ENCODE results near the gene RRM2. TPM values are rescaled to one million over a fixed set of nuclear protein-coding genes. Genes with fewer than 3 reads are reported as not detected.

The RRM2 gene
- total RNA-seq, 1 experiment from 2014 or later = 163 TPM

- Histone ChIP-seq H3K4ac (ENCODE audit: low read depth, low read length) (no peak overlapping the region), H3K4me1 (ENCODE audit: insufficient read depth, low read length) (no peaks in the 10 kb centered on the region), H3K14ac (ENCODE audit: insufficient read depth, low read length) (no peak overlapping the region), H3K27ac (ENCODE audit: insufficient read length, low read depth, low read length) (no peak overlapping the region), H3K18ac (ENCODE audit: insufficient read length, low read depth, low read length) (no peak overlapping the region), H2AK5ac (ENCODE audit: insufficient read length, low read length) (no peak overlapping the region), H3K79me2 (ENCODE audit: insufficient read depth, low read length) (no peaks in the 10 kb centered on the region), H3K23ac (ENCODE audit: insufficient read length, low read depth, low read length) (no peak overlapping the region), H3K9ac (ENCODE audit: extremely low read depth, insufficient read length, low read length) (no peak overlapping the region), H2BK12ac (ENCODE audit: insufficient read length, low read depth, low read length) (no peak overlapping the region), H2BK20ac (ENCODE audit: low read depth, low read length, poor library complexity, severe bottlenecking) (no peak overlapping the region), H3K4me2 (ENCODE audit: insufficient read depth, insufficient read length, low read length) (no peak overlapping the region), H2BK5ac (ENCODE audit: insufficient read length, low read length) (no peak overlapping the region), H3K9me3 (ENCODE audit: control insufficient read depth, low read depth, low read length) (no peaks in the 10 kb centered on the region), H3K79me1 (ENCODE audit: insufficient read depth, low read depth, low read length, poor library complexity, severe bottlenecking) (no peaks in the 10 kb centered on the region), H3K23me2 (ENCODE audit: insufficient read length, low read depth, low read length, poor library complexity, severe bottlenecking) (no peaks in the 10 kb centered on the region), H4K8ac (replicated peaks; ENCODE audit: insufficient read length, low read depth, low read length) (no peak overlapping the region), H3K56ac (ENCODE audit: insufficient read length, low read depth, low read length) (no peak overlapping the region), H2BK120ac (ENCODE audit: low read depth, low read length, poor library complexity, severe bottlenecking) (no peak overlapping the region), H3K27me3 (ENCODE audit: insufficient read depth, low read length) (no peaks in the 10 kb centered on the region), H4K20me1 (ENCODE audit: control insufficient read depth, insufficient read depth, insufficient read length) (no peaks in the 10 kb centered on the region), H2BK15ac (ENCODE audit: low read depth, low read length) (no peak overlapping the region), H3T11ph (ENCODE audit: low read length) (no peak overlapping the region), H4K5ac (ENCODE audit: insufficient read length, low read depth, low read length) (no peak overlapping the region), H4K91ac (ENCODE audit: insufficient read length, low read depth, low read length) (no peak overlapping the region), H2AFZ (ENCODE audit: low read length) (no peak overlapping the region)
- Mint-ChIP-seq H3K4me1 (no peaks in the 10 kb centered on the region), H3K9me3 (no peaks in the 10 kb centered on the region), H3K27ac (no peak overlapping the region), H3K27me3 (ENCODE audit: low read depth) (no peaks in the 10 kb centered on the region), H3K4me3 (no peak overlapping the region), H3K36me3 (ENCODE audit: insufficient read depth in 1 of 3, low read depth in 3 of 3) (peaks cover 6 to 31% (median 29%) of the 10 kb centered on the region in 3 experiments; a peak in 6 of 7 replicates)
- TF ChIP-seq CTCF (conservative IDR thresholded peaks at IDR 0.05) = no peak
- WGBS (ENCODE audit: extremely low coverage, insufficient read length, low lambda C conversion rate) = no CpG with 5 or more reads among the region's 5 CpGs
- no peak for DNase-seq
Measured at GRCh38 chr2:10150436-10150835, 27.9 kb downstream of the RRM2 start.
